Stimulated activated CD8-positive, alpha-beta memory T cell treated with anti-CD3 and anti-CD28 coated beads, Interleukin-7, amount 100 ng/mL, for 4 hours (primary cell): ENCODE data around the gene ZNF133.
"Not testable (repeated sequence)": the region's sequence is repeated elsewhere in the genome, so short reads cannot be mapped to it uniquely, and the experiment has no call there.

Experiments used
- DNase-seq, 2 donors: peaks; one replicate each; pipeline ENCODE4 v3.0.0-alpha.2; 2020; ENCODE audit warnings: low read depth in 2 of 2

ZNF133 gene

GRCh38 chr20:18284805-18285533 is 3.4 kb upstream of the ZNF133 start:
- no peak for DNase-seq

GRCh38 chr20:18287546-18287914 is 797 bp upstream of the ZNF133 start:
- no peak for DNase-seq

GRCh38 chr20:18288749-18289267 is 481 bp downstream of the ZNF133 start:
- DNase-seq, result no peak

- DNase-seq, result no peak
Measured at GRCh38 chr20:18289306-18289705, 979 bp downstream of the ZNF133 start.

- DNase-seq, result no peak
Measured at GRCh38 chr20:18299364-18299763, 11.0 kb downstream of the ZNF133 start.

- no peak for DNase-seq
Measured at GRCh38 chr20:18304618-18305017, 16.3 kb downstream of the ZNF133 start.

- no peak for DNase-seq
Measured at GRCh38 chr20:18307301-18307700, 19.0 kb downstream of the ZNF133 start.

- no peak for DNase-seq
Measured at GRCh38 chr20:18310051-18310450, 21.7 kb downstream of the ZNF133 start.

- no peak for DNase-seq
Measured at GRCh38 chr20:18310592-18310991, 22.3 kb downstream of the ZNF133 start.

- no peak for DNase-seq
Measured at GRCh38 chr20:18312723-18313122, 24.4 kb downstream of the ZNF133 start.

- DNase-seq, result no peak
Measured at GRCh38 chr20:18313411-18313810, 25.1 kb downstream of the ZNF133 start.

GRCh38 chr20:18314786-18315406 is 26.6 kb downstream of the ZNF133 start:
- DNase-seq, result no peak

- DNase-seq, result no peak
Measured at GRCh38 chr20:18316166-18316565, 27.8 kb downstream of the ZNF133 start.

GRCh38 chr20:18321316-18321715 is 33.0 kb downstream of the ZNF133 start:
- DNase-seq, result no peak

- DNase-seq, result no peak
Measured at GRCh38 chr20:18321976-18322950, 33.9 kb downstream of the ZNF133 start.

GRCh38 chr20:18323705-18324104 is 35.4 kb downstream of the ZNF133 start:
- no peak for DNase-seq

GRCh38 chr20:18324596-18325089 is 36.3 kb downstream of the ZNF133 start:
- DNase-seq, result no peak

GRCh38 chr20:18326990-18327389 is 38.7 kb downstream of the ZNF133 start:
- DNase-seq, result no peak

GRCh38 chr20:18331694-18332093 is 43.4 kb downstream of the ZNF133 start:
- DNase-seq, result no peak

GRCh38 chr20:18349749-18350148 is 61.4 kb downstream of the ZNF133 start:
- not testable (repeated sequence) for DNase-seq

GRCh38 chr20:18359854-18360253 is 71.5 kb downstream of the ZNF133 start:
- no peak for DNase-seq

GRCh38 chr20:18360635-18361034 is 72.3 kb downstream of the ZNF133 start:
- no peak for DNase-seq
